Activated T-cell treated with anti-CD3 and anti-CD28 coated beads for 4 hours (primary cell): ENCODE results near the gene IRX4.

ENCODE experiments used
- DNase-seq: peaks from one replicate; pipeline ENCODE4 v3.0.0-alpha.2; 2020

The IRX4 gene

GRCh38 chr5:1889321-1890065, 6.8 kb upstream of the IRX4 start:
- DNase-seq: no peak

GRCh38 chr5:1888541-1889251, 6.0 kb upstream of the IRX4 start:
- no peak for DNase-seq

GRCh38 chr5:1887588-1888360, 5.0 kb upstream of the IRX4 start:
- DNase-seq: no peak

GRCh38 chr5:1886846-1887587, 4.3 kb upstream of the IRX4 start:
- DNase-seq: no peak

- DNase-seq: no peak
Measured at GRCh38 chr5:1885868-1886845, 3.4 kb upstream of the IRX4 start.

- no peak for DNase-seq
Measured at GRCh38 chr5:1885404-1885755, 2.7 kb upstream of the IRX4 start.

- DNase-seq: no peak
Measured at GRCh38 chr5:1884678-1885403, 2.1 kb upstream of the IRX4 start.

- no peak for DNase-seq
Measured at GRCh38 chr5:1883925-1884677, 1.4 kb upstream of the IRX4 start.

- no peak for DNase-seq
Measured at GRCh38 chr5:1883120-1883924, 597 bp upstream of the IRX4 start.

- DNase-seq: no peak
Measured at GRCh38 chr5:1881731-1882336, 891 bp downstream of the IRX4 start.

GRCh38 chr5:1881098-1881572, 1.6 kb downstream of the IRX4 start:
- DNase-seq: no peak

GRCh38 chr5:1880377-1881025, 2.2 kb downstream of the IRX4 start:
- DNase-seq: no peak

- DNase-seq: no peak
Measured at GRCh38 chr5:1879292-1880263, 3.1 kb downstream of the IRX4 start.

- DNase-seq: no peak
Measured at GRCh38 chr5:1878050-1878849, 4.5 kb downstream of the IRX4 start.

- no peak for DNase-seq
Measured at GRCh38 chr5:1877103-1878049, 5.3 kb downstream of the IRX4 start.
